ENCODE measurements around the gene NUMA1. TPM values are rescaled to one million over a fixed set of nuclear protein-coding genes. Genes with fewer than 3 reads are reported as not detected.

NUMA1 gene
- polyA plus RNA-seq, 1 experiment = 79.5 TPM

DNA sequence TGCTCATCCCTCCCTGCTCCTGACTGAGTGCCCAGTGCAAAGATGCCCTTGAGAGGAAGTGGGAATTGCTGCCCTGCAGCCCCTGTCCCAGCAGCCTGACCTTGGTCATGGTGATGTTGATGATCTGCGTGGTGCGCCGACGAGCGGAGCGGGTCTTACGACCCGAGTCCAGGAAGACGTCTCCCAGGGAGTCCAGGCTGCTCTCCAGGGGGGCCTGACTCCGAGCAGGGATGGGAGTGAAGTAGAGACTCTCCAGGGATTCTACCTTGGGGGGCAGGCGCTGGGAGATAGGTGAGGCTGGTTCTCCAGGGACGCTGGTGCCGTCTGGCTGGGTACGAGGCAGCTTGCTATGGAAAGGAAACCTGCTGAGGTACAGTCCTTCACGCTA lies 73.3 kb downstream of the NUMA1 start:
- no peaks in the 10 kb centered on the region for H3K9me3 ChIP-seq (ENCODE audit: control insufficient read depth, insufficient read depth, low read length)
- no peak overlapping the region for H3K27ac ChIP-seq (ENCODE audit: low read depth, low read length)
- no peak overlapping the region for H3K4me3 ChIP-seq (ENCODE audit: low read depth, low read length)
- ChIA-PET CTCF (interaction anchor here (1.1 to 1.4 kb wide), 2 partner anchors 18 to 424 kb away, joined by 3 to 4 read pairs; no protein-coding TSS in a partner anchor), POLR2A (no interaction called here)
- H3K27me3 ChIP-seq (ENCODE audit: control insufficient read depth, insufficient read depth, low read length) = no peaks in the 10 kb centered on the region
- no peak for DNase-seq (ENCODE audit: low read depth, low spot score)
- TF ChIP-seq, protein P1, sequence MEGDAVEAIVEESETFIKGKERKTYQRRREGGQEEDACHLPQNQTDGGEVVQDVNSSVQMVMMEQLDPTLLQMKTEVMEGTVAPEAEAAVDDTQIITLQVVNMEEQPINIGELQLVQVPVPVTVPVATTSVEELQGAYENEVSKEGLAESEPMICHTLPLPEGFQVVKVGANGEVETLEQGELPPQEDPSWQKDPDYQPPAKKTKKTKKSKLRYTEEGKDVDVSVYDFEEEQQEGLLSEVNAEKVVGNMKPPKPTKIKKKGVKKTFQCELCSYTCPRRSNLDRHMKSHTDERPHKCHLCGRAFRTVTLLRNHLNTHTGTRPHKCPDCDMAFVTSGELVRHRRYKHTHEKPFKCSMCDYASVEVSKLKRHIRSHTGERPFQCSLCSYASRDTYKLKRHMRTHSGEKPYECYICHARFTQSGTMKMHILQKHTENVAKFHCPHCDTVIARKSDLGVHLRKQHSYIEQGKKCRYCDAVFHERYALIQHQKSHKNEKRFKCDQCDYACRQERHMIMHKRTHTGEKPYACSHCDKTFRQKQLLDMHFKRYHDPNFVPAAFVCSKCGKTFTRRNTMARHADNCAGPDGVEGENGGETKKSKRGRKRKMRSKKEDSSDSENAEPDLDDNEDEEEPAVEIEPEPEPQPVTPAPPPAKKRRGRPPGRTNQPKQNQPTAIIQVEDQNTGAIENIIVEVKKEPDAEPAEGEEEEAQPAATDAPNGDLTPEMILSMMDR (IDR thresholded peaks at IDR 0.05; ENCODE audit: low read depth, low read length) = no peak

DNA sequence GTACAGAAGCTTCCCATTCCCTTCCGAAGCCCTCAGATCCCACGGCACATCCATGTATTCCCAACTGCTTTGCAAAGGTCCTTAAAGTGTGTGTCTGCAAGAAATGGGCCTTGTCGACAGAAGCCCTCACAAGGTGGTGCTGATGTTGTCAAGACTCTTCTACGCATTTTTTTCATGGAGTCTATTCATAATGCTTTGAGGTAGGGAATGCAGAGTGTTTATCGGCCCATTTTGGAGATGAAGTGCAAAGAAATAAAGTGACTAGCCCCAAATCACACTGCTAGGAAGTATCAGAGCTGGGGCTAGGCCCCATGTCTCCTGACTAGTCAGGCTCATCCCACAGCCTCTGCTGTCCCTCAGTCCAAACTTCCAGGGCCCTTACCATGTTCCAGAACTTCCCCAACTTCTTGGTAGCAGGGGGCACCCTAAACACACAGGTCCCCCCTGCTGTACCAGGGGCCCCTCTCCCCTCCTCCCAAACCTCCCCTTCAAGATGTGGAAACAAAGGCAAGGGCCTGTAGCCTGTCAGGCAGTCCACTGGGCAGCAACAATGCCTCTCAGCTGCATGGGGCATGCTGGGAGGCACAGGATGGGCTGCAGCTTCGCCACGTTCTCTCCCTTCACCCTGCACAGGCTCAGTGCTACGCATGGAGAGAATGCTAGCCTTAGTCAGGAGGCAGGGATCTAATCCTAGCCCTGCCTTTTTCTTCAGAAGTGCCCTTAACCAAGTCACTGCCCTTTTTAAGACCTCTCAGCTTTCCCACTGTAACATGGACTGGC lies 73.8 kb downstream of the NUMA1 start:
- POLR2A ChIA-PET = interaction anchor here (1.6 kb wide), 1 partner anchor 32 kb away, joined by 4 read pairs; no protein-coding TSS in a partner anchor
- H3K9me3 ChIP-seq (ENCODE audit: control insufficient read depth, insufficient read depth, low read length) = no peaks in the 10 kb centered on the region
- no peak for DNase-seq (ENCODE audit: low read depth, low spot score)
- H3K27ac ChIP-seq (ENCODE audit: low read depth, low read length) = no peak overlapping the region
- no peaks in the 10 kb centered on the region for H3K27me3 ChIP-seq (ENCODE audit: control insufficient read depth, insufficient read depth, low read length)
- H3K4me3 ChIP-seq (ENCODE audit: low read depth, low read length) = no peak overlapping the region
- TF ChIP-seq, protein P1 (IDR thresholded peaks at IDR 0.05; ENCODE audit: low read depth, low read length) = no peak
- CTCF ChIA-PET = interaction anchor here (1.4 kb wide), 1 partner anchor 19 kb away, joined by 4 read pairs; no protein-coding TSS in a partner anchor

GRCh38 chr11:72005347-72006260 lies 74.7 kb downstream of the NUMA1 start:
- CTCF ChIA-PET = interaction anchor here (1.4 kb wide), 1 partner anchor 19 kb away, joined by 4 read pairs; no protein-coding TSS in a partner anchor
- TF ChIP-seq, protein P1 (IDR thresholded peaks at IDR 0.05; ENCODE audit: low read depth, low read length) = no peak
- no peak for DNase-seq (ENCODE audit: low read depth, low spot score)
- Histone ChIP-seq H3K4me3 (ENCODE audit: low read depth, low read length) (no peak overlapping the region), H3K27me3 (ENCODE audit: control insufficient read depth, insufficient read depth, low read length) (no peaks in the 10 kb centered on the region), H3K9me3 (ENCODE audit: control insufficient read depth, insufficient read depth, low read length) (no peaks in the 10 kb centered on the region), H3K27ac (ENCODE audit: low read depth, low read length) (no peak overlapping the region)
- POLR2A ChIA-PET = interaction anchor here (1.6 kb wide), 1 partner anchor 33 kb away, joined by 4 read pairs; no protein-coding TSS in a partner anchor

DNA sequence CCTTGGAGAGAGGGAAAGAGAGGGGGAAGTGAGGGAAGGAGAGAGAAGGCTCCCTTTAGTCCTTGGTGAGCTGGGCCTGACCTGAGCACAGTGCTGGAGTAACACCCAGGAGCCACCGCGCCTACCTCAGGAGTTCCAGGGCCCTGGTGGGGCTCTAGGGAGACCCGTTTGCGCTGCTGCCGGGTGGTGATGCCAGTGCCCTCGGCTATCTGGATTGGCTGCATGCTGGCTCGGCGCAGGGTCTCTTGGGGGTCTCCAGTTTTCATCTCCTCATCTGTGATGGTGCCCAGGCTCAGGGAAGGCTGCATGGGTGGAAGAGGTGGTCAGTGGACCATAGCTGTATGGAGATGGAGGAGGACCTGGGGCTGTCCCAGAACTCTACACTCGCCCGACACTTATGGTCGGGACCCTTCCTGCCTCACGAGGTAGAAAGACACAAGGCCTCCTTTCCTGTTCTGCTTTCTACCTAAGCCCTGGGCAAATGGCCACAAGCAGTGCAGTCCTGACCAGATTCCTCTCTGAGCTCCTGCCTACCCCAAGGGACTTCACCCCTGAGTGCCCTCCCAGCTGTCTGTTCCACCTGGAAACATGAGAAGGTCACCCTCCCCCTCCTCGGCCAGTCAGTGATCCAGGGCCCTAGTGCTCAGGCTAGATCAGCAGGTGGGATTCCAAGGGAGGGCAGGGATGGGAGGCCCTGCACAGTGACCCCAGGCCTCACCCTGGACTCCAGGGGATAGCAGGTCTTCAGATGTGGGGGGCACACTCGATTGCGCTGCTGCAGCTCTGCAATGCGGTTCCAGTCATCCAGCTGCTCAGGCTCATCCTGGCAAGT lies 75.6 kb downstream of the NUMA1 start:
- Histone ChIP-seq H3K27ac (ENCODE audit: low read depth, low read length) (no peak overlapping the region), H3K27me3 (ENCODE audit: control insufficient read depth, insufficient read depth, low read length) (no peaks in the 10 kb centered on the region), H3K4me3 (ENCODE audit: low read depth, low read length) (no peak overlapping the region), H3K9me3 (ENCODE audit: control insufficient read depth, insufficient read depth, low read length) (no peaks in the 10 kb centered on the region)
- DNase-seq (ENCODE audit: low read depth, low spot score) = no peak
- ChIA-PET POLR2A (interaction anchor here (0.5 to 1.6 kb wide), 2 partner anchors 34 to 36 kb away, joined by 3 to 4 read pairs; no protein-coding TSS in a partner anchor), CTCF (no interaction called here)
- TF ChIP-seq, protein P1 (IDR thresholded peaks at IDR 0.05; ENCODE audit: low read depth, low read length) = no peak

All from AG04450 (cell line).